Calu3 (cell line): ENCODE measurements around the gene MBNL3. TPM values are rescaled to one million over a fixed set of nuclear protein-coding genes. Genes with fewer than 3 reads are reported as not detected.

Experiments used
- BruUV-seq: library from RNA; stranded (reverse); fragments of 400-500 nt; replicated peaks from 2 replicates; lab custom pipeline; 2021; lab: Mats Ljungman, UMichigan
- CTCF ChIA-PET: fragments of 300-600 bp; sonication (Branson Sonifier 250); formaldehyde crosslinking; loops from one replicate; lab custom pipeline; 2022; ENCODE audit warnings: antibody characterized with exemption; lab: Charles Lee
- DNase-seq: peaks from one replicate; pipeline ENCODE4 v3.0.0; 2022
- H3K27ac Mint-ChIP-seq: one replicate; pipeline ENCODE4 v1.8.0; 2022; ENCODE audit warnings: mixed read lengths; ENCODE audit not compliant: unreplicated experiment
- H3K27me3 Mint-ChIP-seq: one replicate; pipeline ENCODE4 v1.8.0; 2022; ENCODE audit warnings: mixed read lengths; ENCODE audit not compliant: unreplicated experiment
- H3K36me3 Mint-ChIP-seq: one replicate; pipeline ENCODE4 v1.8.0; 2022; ENCODE audit warnings: mild to moderate bottlenecking, moderate library complexity, mixed read lengths; ENCODE audit not compliant: insufficient read depth, unreplicated experiment
- H3K4me1 Mint-ChIP-seq: one replicate; pipeline ENCODE4 v1.8.0; 2022; ENCODE audit warnings: mild to moderate bottlenecking, low read depth, mixed read lengths; ENCODE audit not compliant: unreplicated experiment
- H3K4me3 Mint-ChIP-seq: one replicate; pipeline ENCODE4 v1.8.0; 2022; ENCODE audit warnings: mild to moderate bottlenecking, low read depth, moderate library complexity, mixed read lengths; ENCODE audit not compliant: unreplicated experiment
- H3K9me3 Mint-ChIP-seq: one replicate; pipeline ENCODE4 v1.8.0; 2022; ENCODE audit warnings: low read depth, mixed read lengths; ENCODE audit not compliant: unreplicated experiment
- intact Hi-C: fragments of 100-400 bp; cut with micrococcal nuclease; formaldehyde crosslinking; loops from one replicate; pipeline ENCODE4 v1.10.0; 2022; ENCODE audit not compliant: unreplicated experiment
- total RNA-seq: library from RNA; stranded (reverse); gene quantifications from 2 replicates; pipeline ENCODE4 v1.2.3, GENCODE V29; 2022
- TF ChIP-seq, protein P1 (sequence below): fragments of 200-600 bp; IDR thresholded peaks from one replicate; pipeline ENCODE4 v1.8.0; 2022; ENCODE audit warnings: antibody characterized with exemption; ENCODE audit not compliant: unreplicated experiment

MBNL3 gene
- total RNA-seq, 1 experiment from 2014 or later = 18.9 TPM

DNA sequence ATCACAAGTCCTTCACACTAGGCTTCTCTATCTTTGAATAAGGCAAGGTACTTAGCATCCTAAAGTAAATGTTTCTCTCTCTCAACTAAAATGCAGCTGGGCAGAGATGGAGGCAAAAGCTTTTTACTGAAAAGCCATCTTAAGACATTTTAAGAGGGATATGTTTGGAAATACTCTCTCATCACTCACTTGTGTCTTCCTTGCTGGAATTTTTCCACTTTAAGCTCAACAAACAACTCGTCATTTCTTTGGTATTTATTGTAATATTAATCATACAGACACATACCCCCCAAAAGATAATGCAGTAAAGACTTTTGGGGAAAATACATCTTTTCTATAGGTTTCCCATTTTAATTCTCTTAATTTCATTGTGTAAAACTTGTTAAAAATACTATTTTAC lies 16.4 kb downstream of the MBNL3 start:
- no TSS peak for BruUV-seq
- intact Hi-C loops = no loop called here
- TF ChIP-seq, protein P1, sequence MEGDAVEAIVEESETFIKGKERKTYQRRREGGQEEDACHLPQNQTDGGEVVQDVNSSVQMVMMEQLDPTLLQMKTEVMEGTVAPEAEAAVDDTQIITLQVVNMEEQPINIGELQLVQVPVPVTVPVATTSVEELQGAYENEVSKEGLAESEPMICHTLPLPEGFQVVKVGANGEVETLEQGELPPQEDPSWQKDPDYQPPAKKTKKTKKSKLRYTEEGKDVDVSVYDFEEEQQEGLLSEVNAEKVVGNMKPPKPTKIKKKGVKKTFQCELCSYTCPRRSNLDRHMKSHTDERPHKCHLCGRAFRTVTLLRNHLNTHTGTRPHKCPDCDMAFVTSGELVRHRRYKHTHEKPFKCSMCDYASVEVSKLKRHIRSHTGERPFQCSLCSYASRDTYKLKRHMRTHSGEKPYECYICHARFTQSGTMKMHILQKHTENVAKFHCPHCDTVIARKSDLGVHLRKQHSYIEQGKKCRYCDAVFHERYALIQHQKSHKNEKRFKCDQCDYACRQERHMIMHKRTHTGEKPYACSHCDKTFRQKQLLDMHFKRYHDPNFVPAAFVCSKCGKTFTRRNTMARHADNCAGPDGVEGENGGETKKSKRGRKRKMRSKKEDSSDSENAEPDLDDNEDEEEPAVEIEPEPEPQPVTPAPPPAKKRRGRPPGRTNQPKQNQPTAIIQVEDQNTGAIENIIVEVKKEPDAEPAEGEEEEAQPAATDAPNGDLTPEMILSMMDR = no peak
- no peak overlapping the region for H3K4me3 Mint-ChIP-seq
- CTCF ChIA-PET = no interaction called here
- no peaks in the 10 kb centered on the region for H3K36me3 Mint-ChIP-seq
- peaks cover 15% of the 10 kb centered on the region for H3K4me1 Mint-ChIP-seq
- no peak for DNase-seq
- no peaks in the 10 kb centered on the region for H3K27me3 Mint-ChIP-seq
- H3K27ac Mint-ChIP-seq = no peak overlapping the region
- no peaks in the 10 kb centered on the region for H3K9me3 Mint-ChIP-seq

DNA sequence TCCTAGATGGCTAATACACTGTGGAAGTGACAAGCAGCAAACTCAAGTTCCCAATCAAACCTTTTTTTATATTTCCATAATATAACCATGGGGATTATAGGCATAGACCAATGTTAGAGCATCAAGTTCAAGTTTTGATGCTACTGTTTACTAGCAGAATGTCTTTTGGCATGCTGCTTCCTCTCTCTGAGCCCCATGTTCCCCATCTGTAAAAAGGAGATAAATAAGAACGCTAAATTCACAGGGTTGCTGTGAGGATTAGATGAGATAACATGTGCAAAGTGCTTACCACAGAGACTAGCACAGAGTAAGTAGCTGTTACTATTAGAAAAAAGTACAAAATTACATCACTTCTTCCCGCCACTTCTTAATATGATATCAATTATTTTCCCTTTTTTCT lies 18.0 kb downstream of the MBNL3 start:
- intact Hi-C loops = no loop called here
- TF ChIP-seq, protein P1 = no peak
- H3K9me3 Mint-ChIP-seq = no peaks in the 10 kb centered on the region
- H3K27me3 Mint-ChIP-seq = no peaks in the 10 kb centered on the region
- no peak overlapping the region for H3K27ac Mint-ChIP-seq
- BruUV-seq = no TSS peak
- CTCF ChIA-PET = no interaction called here
- peaks cover 26% of the 10 kb centered on the region for H3K4me1 Mint-ChIP-seq
- H3K4me3 Mint-ChIP-seq = no peak overlapping the region
- no peak for DNase-seq
- H3K36me3 Mint-ChIP-seq = no peaks in the 10 kb centered on the region

DNA sequence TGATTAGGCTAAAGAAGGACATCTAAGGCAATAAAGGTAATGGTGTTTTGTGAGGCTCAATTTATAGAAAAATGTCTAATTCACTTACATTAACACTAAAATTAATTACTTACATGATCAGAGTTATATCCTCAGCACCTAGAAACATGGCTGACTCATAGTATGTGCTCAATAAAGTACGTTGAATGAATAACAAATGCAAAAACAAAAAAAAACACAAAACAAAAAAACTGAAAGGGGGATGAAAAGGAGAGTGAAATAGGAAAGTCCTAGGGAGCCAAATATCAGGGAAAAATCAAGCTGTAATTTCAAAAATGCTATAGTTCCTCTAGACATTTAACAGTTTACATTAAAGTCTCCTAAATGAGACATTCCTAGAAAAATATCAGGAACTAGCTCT lies 18.7 kb downstream of the MBNL3 start:
- BruUV-seq = no TSS peak
- TF ChIP-seq, protein P1 = no peak
- no peak overlapping the region for H3K27ac Mint-ChIP-seq
- no peak overlapping the region for H3K4me3 Mint-ChIP-seq
- H3K4me1 Mint-ChIP-seq = peaks cover 23% of the 10 kb centered on the region
- no peaks in the 10 kb centered on the region for H3K9me3 Mint-ChIP-seq
- no peak for DNase-seq
- H3K36me3 Mint-ChIP-seq = no peaks in the 10 kb centered on the region
- CTCF ChIA-PET = no interaction called here
- H3K27me3 Mint-ChIP-seq = no peaks in the 10 kb centered on the region
- intact Hi-C loops = no loop called here

DNA sequence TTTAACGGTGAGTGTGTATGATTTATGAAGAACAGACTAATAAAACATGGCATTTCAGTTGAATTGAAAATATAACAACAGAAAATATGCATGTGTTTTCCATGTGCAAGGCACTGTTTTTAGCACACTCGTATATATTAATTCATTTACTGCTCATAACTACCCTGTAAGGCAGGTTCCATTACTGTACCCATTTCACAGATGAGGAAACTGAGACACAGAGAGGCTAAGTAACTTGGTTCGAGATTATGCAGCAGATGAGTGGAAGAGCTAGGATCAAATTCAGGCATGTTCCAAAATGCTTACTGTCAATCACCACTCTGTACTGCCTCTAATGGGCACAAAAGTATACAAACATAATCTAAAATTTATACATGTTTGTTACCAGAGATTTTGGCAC lies 20.4 kb downstream of the MBNL3 start:
- Mint-ChIP-seq H3K36me3 (no peaks in the 10 kb centered on the region), H3K4me1 (peaks cover 11% of the 10 kb centered on the region), H3K4me3 (no peak overlapping the region), H3K9me3 (no peaks in the 10 kb centered on the region), H3K27ac (no peak overlapping the region), H3K27me3 (no peaks in the 10 kb centered on the region)
- CTCF ChIA-PET = no interaction called here
- TF ChIP-seq, protein P1 = no peak
- no TSS peak for BruUV-seq
- DNase-seq = no peak
- intact Hi-C loops = no loop called here

DNA sequence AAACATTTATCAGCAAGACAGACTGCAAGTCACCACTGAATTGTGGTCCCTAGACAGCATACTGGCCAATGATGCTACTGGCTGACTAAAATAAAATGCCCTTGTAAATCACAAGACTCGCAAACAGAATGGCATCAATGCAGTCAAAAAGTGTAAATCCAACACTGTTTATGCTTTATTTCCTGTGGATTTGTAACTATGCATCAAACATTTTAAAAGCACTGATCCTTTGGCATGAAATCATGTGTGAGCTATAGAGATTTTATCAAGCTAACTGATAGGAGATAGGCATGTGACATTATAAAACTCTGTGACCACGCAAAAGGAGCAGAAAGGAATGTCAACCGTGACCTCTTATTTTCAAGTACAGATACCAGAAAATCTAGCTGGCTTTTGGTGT lies 20.8 kb downstream of the MBNL3 start:
- intact Hi-C loops = no loop called here
- no peak for DNase-seq
- TF ChIP-seq, protein P1 = no peak
- no peaks in the 10 kb centered on the region for H3K9me3 Mint-ChIP-seq
- H3K36me3 Mint-ChIP-seq = no peaks in the 10 kb centered on the region
- CTCF ChIA-PET = no interaction called here
- no TSS peak for BruUV-seq
- H3K4me1 Mint-ChIP-seq = peaks cover 11% of the 10 kb centered on the region
- H3K27ac Mint-ChIP-seq = no peak overlapping the region
- H3K4me3 Mint-ChIP-seq = no peak overlapping the region
- no peaks in the 10 kb centered on the region for H3K27me3 Mint-ChIP-seq
